ENCODE results near the gene DVL3. TPM values are rescaled to one million over a fixed set of nuclear protein-coding genes. Genes with fewer than 3 reads are reported as not detected.
"Not testable (repeated sequence)": the region's sequence is repeated elsewhere in the genome, so short reads cannot be mapped to it uniquely, and the experiment has no call there.

The DVL3 gene
- total RNA-seq = 10 to 100 TPM; 40.3 to 67.3 (median 54.2) TPM
- 10 to 100 TPM; 12.3 to 28.2 (median 15.8) TPM for polyA plus RNA-seq
- long read RNA-seq, donor 1, full-length matches to known transcripts = 10 of 10 reads
- long read RNA-seq, donor 1, partial matches to known transcripts = 0 of 10 reads
- long read RNA-seq, donor 1, other reads (novel, unspliced or antisense) = 0 of 10 reads
- long read RNA-seq, donor 2, full-length matches to known transcripts = 6 of 64 reads
- long read RNA-seq, donor 2, partial matches to known transcripts = 58 of 64 reads
- long read RNA-seq, donor 2, other reads (novel, unspliced or antisense) = 0 of 64 reads

GRCh38 chr3:184154885-184155643 lies at the start of gene DVL3:
Gene DVL3, plus strand, starts transcription at chr3:184155377. Its CDS starts 259 bp downstream, at chr3:184155636.
- H3K36me3 ChIP-seq = no peaks in the 10 kb centered on the region
- peaks cover 19 to 55% (median 50%) of the 10 kb centered on the region in 6 donors for H3K4me1 ChIP-seq
- DNase-seq = peak; percentile 93
- peak within 1 kb of the TSS; percentile 28 to 90 (median 85) for H3K27ac ChIP-seq
- H3K4me3 ChIP-seq = peak within 1 kb of the TSS; percentile 44 to 94 (median 78)
- TF ChIP-seq CTCF (IDR thresholded peaks at IDR 0.05 in 8 of 11, conservative IDR thresholded peaks at IDR 0.05 in 3 of 11) (no peak), POLR2AphosphoS5 (IDR thresholded peaks at IDR 0.05) (peak; percentile 61 to 80 (median 77))
- WGBS, 5 donors = 1 to 3% (median 1%) methylated on average over 27 to 84 of the region's 84 CpGs
- no peaks in the 10 kb centered on the region for H3K9me3 ChIP-seq
- H3K27me3 ChIP-seq (replicated peaks in 1 of 7) = no peaks in the 10 kb centered on the region
- intact Hi-C loops (cut with DNase I; ENCODE audit: low total_unique reads) = loop anchor here (10.0 kb wide), 1 partner anchor 90 kb away; the partner anchor contains the start of genes ALG3 and EEF1AKMT4

GRCh38 chr3:184110316-184110725 lies 44.9 kb upstream of the DVL3 start:
- no peaks in the 10 kb centered on the region for H3K36me3 ChIP-seq

GRCh38 chr3:184116017-184116416 lies 39.2 kb upstream of the DVL3 start:
- H3K9me3 ChIP-seq = no peaks in the 10 kb centered on the region
- WGBS, 5 donors = 80 to 87% (median 83%) methylated on average over 4 of the region's 4 CpGs
- no peak overlapping the region for H3K27ac ChIP-seq
- H3K27me3 ChIP-seq (replicated peaks in 1 of 7) = peaks cover 0 to 5% (median 0%) of the 10 kb centered on the region in 7 donors
- intact Hi-C loops (cut with DNase I; ENCODE audit: low total_unique reads) = no loop called here
- no peak for DNase-seq
- H3K36me3 ChIP-seq = no peaks in the 10 kb centered on the region
- no peak for TF ChIP-seq POLR2AphosphoS5 (IDR thresholded peaks at IDR 0.05)
- no peak for TF ChIP-seq POLR2A (IDR thresholded peaks at IDR 0.05)
- no peak for TF ChIP-seq CTCF (IDR thresholded peaks at IDR 0.05 in 8 of 11, conservative IDR thresholded peaks at IDR 0.05 in 3 of 11)
- no peak overlapping the region for H3K4me3 ChIP-seq
- no peaks in the 10 kb centered on the region for H3K4me1 ChIP-seq

More at GRCh38 chr3:184110316-184110725, 44.9 kb upstream of the DVL3 start:
- H3K27me3 ChIP-seq (replicated peaks in 1 of 7) = peaks cover 0 to 5% (median 0%) of the 10 kb centered on the region in 7 donors
- no peaks in the 10 kb centered on the region for H3K9me3 ChIP-seq
- TF ChIP-seq POLR2AphosphoS5 (IDR thresholded peaks at IDR 0.05) (no peak), CTCF (IDR thresholded peaks at IDR 0.05 in 8 of 11, conservative IDR thresholded peaks at IDR 0.05 in 3 of 11) (no peak), POLR2A (IDR thresholded peaks at IDR 0.05) (no peak)
- intact Hi-C loops (cut with DNase I; ENCODE audit: low total_unique reads) = no loop called here
- no peak overlapping the region for H3K4me3 ChIP-seq
- no peak for DNase-seq
- H3K27ac ChIP-seq = no peak overlapping the region
- WGBS, 5 donors = 51 to 76% (median 67%) methylated on average over 7 of the region's 7 CpGs
- H3K4me1 ChIP-seq = no peaks in the 10 kb centered on the region

- no peak for TF ChIP-seq CTCF (IDR thresholded peaks at IDR 0.05 in 8 of 11, conservative IDR thresholded peaks at IDR 0.05 in 3 of 11)
- TF ChIP-seq POLR2A (IDR thresholded peaks at IDR 0.05) = no peak
- TF ChIP-seq POLR2AphosphoS5 (IDR thresholded peaks at IDR 0.05) = no peak
- DNase-seq = no peak
- H3K4me1 ChIP-seq = no peaks in the 10 kb centered on the region
- no peaks in the 10 kb centered on the region for H3K9me3 ChIP-seq
- WGBS, 5 donors = 90 to 95% (median 91%) methylated on average over 6 of the region's 6 CpGs
- H3K27me3 ChIP-seq (replicated peaks in 1 of 7) = peaks cover 0 to 3% (median 0%) of the 10 kb centered on the region in 7 donors
- intact Hi-C loops (cut with DNase I; ENCODE audit: low total_unique reads) = no loop called here
- no peak overlapping the region for H3K4me3 ChIP-seq
- H3K36me3 ChIP-seq = no peaks in the 10 kb centered on the region
- H3K27ac ChIP-seq = no peak overlapping the region
These were observed 37.5 kb upstream of the DVL3 start for GRCh38 chr3:184117636-184118035.

- H3K9me3 ChIP-seq; intact Hi-C loops (cut with DNase I; ENCODE audit: low total_unique reads); DNase-seq; H3K27ac ChIP-seq; H3K4me3 ChIP-seq; H3K4me1 ChIP-seq; H3K27me3 ChIP-seq (replicated peaks in 1 of 7); H3K36me3 ChIP-seq: not testable (repeated sequence)
- WGBS, 5 donors = 93 to 98% (median 95%) methylated on average over 8 of the region's 8 CpGs
These were observed 34.1 kb upstream of the DVL3 start for GRCh38 chr3:184121031-184121430.

All from spleen (tissue), 13 donors.